ENCODE results near the gene CEACAM20.
"Not testable (repeated sequence)": the region's sequence is repeated elsewhere in the genome, so short reads cannot be mapped to it uniquely, and the experiment has no call there.

The CEACAM20 gene

GRCh38 chr19:44570603-44570983 lies 41.1 kb upstream of the CEACAM20 start:
- no peak for TF ChIP-seq REST (IDR thresholded peaks at IDR 0.05; ENCODE audit: insufficient replicate concordance, low read depth)
- no peak for TF ChIP-seq POLR2AphosphoS5 (IDR thresholded peaks at IDR 0.05; ENCODE audit: low read depth)
- TF ChIP-seq GABPA (IDR thresholded peaks at IDR 0.05; ENCODE audit: low read depth) = no peak
- no peak for TF ChIP-seq CTCF (IDR thresholded peaks at IDR 0.05; ENCODE audit: insufficient read depth, low read length)
- no peak for TF ChIP-seq SPI1 (IDR thresholded peaks at IDR 0.05; ENCODE audit: borderline replicate concordance, low read depth)
- Histone ChIP-seq H3K27ac (replicated peaks) (no peak overlapping the region), H3K27me3 (ENCODE audit: insufficient read depth, poor library complexity, severe bottlenecking) (no peaks in the 10 kb centered on the region), H3K4me3 (replicated peaks; ENCODE audit: insufficient read depth, low read length) (no peak overlapping the region)
- no peak for DNase-seq (ENCODE audit: low read depth in 1 of 2, low spot score in 1 of 2)

- no peak for DNase-seq (ENCODE audit: low read depth in 1 of 2, low spot score in 1 of 2)
- H3K27ac ChIP-seq (replicated peaks) = no peak overlapping the region
- H3K4me3 ChIP-seq (replicated peaks; ENCODE audit: insufficient read depth, low read length) = no peak overlapping the region
- no peaks in the 10 kb centered on the region for H3K27me3 ChIP-seq (ENCODE audit: insufficient read depth, poor library complexity, severe bottlenecking)
- TF ChIP-seq POLR2AphosphoS5 (IDR thresholded peaks at IDR 0.05; ENCODE audit: low read depth) (no peak), CTCF (IDR thresholded peaks at IDR 0.05; ENCODE audit: insufficient read depth, low read length) (no peak)
Measured at GRCh38 chr19:44567745-44568144, 38.3 kb upstream of the CEACAM20 start.

- Histone ChIP-seq H3K27ac (replicated peaks) (no peak overlapping the region), H3K27me3 (ENCODE audit: insufficient read depth, poor library complexity, severe bottlenecking) (no peaks in the 10 kb centered on the region), H3K4me3 (replicated peaks; ENCODE audit: insufficient read depth, low read length) (no peak overlapping the region)
- peak in 1 of 2 experiments; percentile 45 for DNase-seq (ENCODE audit: low read depth in 1 of 2, low spot score in 1 of 2)
- no peak for TF ChIP-seq POLR2AphosphoS5 (IDR thresholded peaks at IDR 0.05; ENCODE audit: low read depth)
- peak; percentile 35; the same call in 1 of the 2 replicates for TF ChIP-seq SPI1 (IDR thresholded peaks at IDR 0.05; ENCODE audit: borderline replicate concordance, low read depth)
Measured at GRCh38 chr19:44566984-44567383, 37.5 kb upstream of the CEACAM20 start.

DNA sequence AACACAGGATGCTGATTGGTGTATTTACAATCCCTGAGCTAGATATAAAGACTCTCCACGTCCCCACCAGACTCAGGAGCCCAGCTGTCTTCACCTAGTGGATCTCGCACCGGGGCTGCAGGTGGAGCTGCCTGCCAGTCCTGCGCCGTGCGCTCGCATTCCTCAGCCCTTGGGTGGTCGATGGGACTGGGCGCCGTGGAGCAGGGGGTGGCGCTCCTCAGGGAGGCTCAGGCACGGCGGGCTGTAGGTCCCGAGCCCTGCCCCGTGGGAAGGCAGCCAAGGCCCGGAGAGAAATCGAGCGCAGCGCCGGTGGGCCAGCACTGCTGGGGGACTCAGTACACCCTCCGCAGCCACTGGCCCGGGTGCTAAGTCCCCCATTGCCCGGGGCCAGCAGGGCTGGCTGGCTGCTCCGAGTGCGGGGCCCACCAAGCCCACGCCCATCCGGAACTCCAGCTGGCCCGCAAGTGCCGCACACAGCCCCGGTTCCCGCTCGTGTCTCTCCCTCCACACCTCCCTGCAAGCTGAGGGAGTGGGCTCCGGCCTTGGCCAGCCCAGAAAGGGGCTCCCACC lies 33.7 kb upstream of the CEACAM20 start:
- H3K27ac ChIP-seq (replicated peaks); H3K4me3 ChIP-seq (replicated peaks; ENCODE audit: insufficient read depth, low read length); DNase-seq (ENCODE audit: low read depth in 1 of 2, low spot score in 1 of 2); H3K27me3 ChIP-seq (ENCODE audit: insufficient read depth, poor library complexity, severe bottlenecking): not testable (repeated sequence)

DNA sequence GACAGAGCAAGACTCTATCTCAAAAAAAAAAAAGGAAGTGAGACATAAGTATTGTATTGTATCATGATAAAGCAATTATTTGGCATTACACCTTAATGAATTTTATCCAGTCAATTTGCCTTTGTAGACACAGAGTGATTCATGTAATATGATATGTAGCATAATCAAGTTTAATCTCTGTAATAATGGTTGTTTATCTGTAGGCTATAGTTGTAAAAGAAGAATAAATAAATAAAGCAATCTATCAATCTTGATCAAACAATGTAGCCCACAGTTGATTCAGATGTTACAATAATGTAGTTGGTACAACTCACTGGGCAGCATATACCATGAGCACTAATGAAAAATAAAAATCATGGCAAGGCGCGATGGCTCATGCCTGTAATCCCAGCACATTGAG lies 28.5 kb upstream of the CEACAM20 start:
- TF ChIP-seq POLR2AphosphoS5 (IDR thresholded peaks at IDR 0.05; ENCODE audit: low read depth) (no peak), SPI1 (IDR thresholded peaks at IDR 0.05; ENCODE audit: borderline replicate concordance, low read depth) (peak; percentile 50; the same call in 1 of the 2 replicates), REST (IDR thresholded peaks at IDR 0.05; ENCODE audit: insufficient replicate concordance, low read depth) (no peak), GABPA (IDR thresholded peaks at IDR 0.05; ENCODE audit: low read depth) (no peak), CTCF (IDR thresholded peaks at IDR 0.05; ENCODE audit: insufficient read depth, low read length) (no peak)
- DNase-seq (ENCODE audit: low read depth in 1 of 2, low spot score in 1 of 2) = no peak
- Histone ChIP-seq H3K27ac (replicated peaks) (no peak overlapping the region), H3K4me3 (replicated peaks; ENCODE audit: insufficient read depth, low read length) (no peak overlapping the region), H3K27me3 (ENCODE audit: insufficient read depth, poor library complexity, severe bottlenecking) (no peaks in the 10 kb centered on the region)

Measured in HL-60 (cell line).